ENCODE data around the gene ATP8A2. TPM values are rescaled to one million over a fixed set of nuclear protein-coding genes. Genes with fewer than 3 reads are reported as not detected.

ATP8A2 gene
- total and polyA plus RNA-seq, 9 of the 15 experiments (the other 6 are each of a cell fraction or from before 2014, with no cell fraction given), result under 0.01 to 0.33 (median 0.06) TPM; not detected in 4

DNA sequence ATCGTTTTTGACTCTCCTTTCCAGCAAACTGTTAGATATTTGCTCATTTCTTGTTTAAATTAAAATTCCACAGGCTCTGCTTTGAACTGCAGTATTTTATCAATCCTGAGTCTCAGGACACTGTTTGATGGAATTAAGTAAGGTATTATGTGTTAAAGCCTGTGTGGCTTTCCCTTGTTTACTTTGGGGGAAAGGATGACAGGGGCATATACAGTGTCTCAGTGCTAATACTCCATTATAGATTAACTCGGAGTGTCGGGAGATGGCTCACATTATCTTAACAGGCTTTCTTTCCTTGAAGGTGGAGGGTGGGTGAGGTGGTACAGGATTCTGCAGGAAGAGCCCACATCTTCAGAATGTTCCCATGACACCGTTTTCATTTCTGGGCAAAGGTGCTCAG, 595.4 kb downstream of the ATP8A2 start:
- Histone ChIP-seq H3K27ac (ENCODE audit: extremely low read depth, low read depth, low read length) (no peak overlapping the region), H3K4me2 (ENCODE audit: insufficient read depth, low read length) (no peak overlapping the region), H3K9me3 (replicated peaks; ENCODE audit: control insufficient read depth, insufficient read depth, low read depth, low read length) (no peaks in the 10 kb centered on the region), H3K36me3 (ENCODE audit: control insufficient read depth, insufficient read depth, low read length) (no peaks in the 10 kb centered on the region), H3K27me3 (ENCODE audit: control insufficient read depth in 2 of 2, insufficient read depth in 2 of 2, low read length in 2 of 2) (peaks cover 0 to 13% of the 10 kb centered on the region in 2 experiments; a peak in 2 of 5 replicates), H2AFZ (ENCODE audit: low read depth, low read length) (no peak overlapping the region), H3K79me2 (ENCODE audit: control insufficient read depth, insufficient read depth, low read length) (no peaks in the 10 kb centered on the region), H3K9ac (ENCODE audit: insufficient read depth in 1 of 2, low read depth in 2 of 2, low read length in 2 of 2) (no peak overlapping the region), H3K4me1 (replicated peaks in 1 of 2; ENCODE audit: control insufficient read depth in 2 of 2, insufficient read depth in 2 of 2, low read length in 2 of 2) (no peaks in the 10 kb centered on the region), H3K4me3 (no peak overlapping the region), H3K9me1 (ENCODE audit: control insufficient read depth, insufficient read depth, low read length) (no peaks in the 10 kb centered on the region), H4K20me1 (replicated peaks; ENCODE audit: control insufficient read depth, insufficient read depth, low read length) (no peaks in the 10 kb centered on the region)
- FAIRE-seq (no peak), ATAC-seq (no peak), DNase-seq (ENCODE audit: extremely low read depth in 1 of 4, low spot score in 3 of 4) (no peak)
- POLR2A ChIA-PET, result no interaction called here
- in situ Hi-C loops (cut with MboI), result no loop called here
- WGBS (ENCODE audit: insufficient coverage, low coverage, missing lambda C conversion rate), result 0% methylated on average over 2 of the region's 4 CpGs
- CTCF ChIA-PET (ENCODE audit: low intra/inter-chr PET ratio), result no interaction called here
- no TSS peak for BruUV-seq (replicated peaks)
- intact Hi-C loops (cut with micrococcal nuclease), result no loop called here
- TF ChIP-seq STAT5B (CRISPR knock-in tag; IDR thresholded peaks at IDR 0.05), result no peak
- TF ChIP-seq, protein P1, sequence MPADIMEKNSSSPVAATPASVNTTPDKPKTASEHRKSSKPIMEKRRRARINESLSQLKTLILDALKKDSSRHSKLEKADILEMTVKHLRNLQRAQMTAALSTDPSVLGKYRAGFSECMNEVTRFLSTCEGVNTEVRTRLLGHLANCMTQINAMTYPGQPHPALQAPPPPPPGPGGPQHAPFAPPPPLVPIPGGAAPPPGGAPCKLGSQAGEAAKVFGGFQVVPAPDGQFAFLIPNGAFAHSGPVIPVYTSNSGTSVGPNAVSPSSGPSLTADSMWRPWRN (IDR thresholded peaks at IDR 0.05; ENCODE audit: low read depth), result no peak
- no peak for TF ChIP-seq NCOR1 (IDR thresholded peaks at IDR 0.05)
- TF ChIP-seq SMAD3 (CRISPR knock-in tag; conservative IDR thresholded peaks at IDR 0.05), result no peak
- TF ChIP-seq MYC (IDR thresholded peaks at IDR 0.05; ENCODE audit: low read depth, low read length), result no peak
- no peak for TF ChIP-seq MYC (CRISPR knock-in tag; IDR thresholded peaks at IDR 0.05; ENCODE audit: borderline replicate concordance, low read depth)
- TF ChIP-seq CSDE1 (IDR thresholded peaks at IDR 0.05), result no peak
- TF ChIP-seq, protein P2, sequence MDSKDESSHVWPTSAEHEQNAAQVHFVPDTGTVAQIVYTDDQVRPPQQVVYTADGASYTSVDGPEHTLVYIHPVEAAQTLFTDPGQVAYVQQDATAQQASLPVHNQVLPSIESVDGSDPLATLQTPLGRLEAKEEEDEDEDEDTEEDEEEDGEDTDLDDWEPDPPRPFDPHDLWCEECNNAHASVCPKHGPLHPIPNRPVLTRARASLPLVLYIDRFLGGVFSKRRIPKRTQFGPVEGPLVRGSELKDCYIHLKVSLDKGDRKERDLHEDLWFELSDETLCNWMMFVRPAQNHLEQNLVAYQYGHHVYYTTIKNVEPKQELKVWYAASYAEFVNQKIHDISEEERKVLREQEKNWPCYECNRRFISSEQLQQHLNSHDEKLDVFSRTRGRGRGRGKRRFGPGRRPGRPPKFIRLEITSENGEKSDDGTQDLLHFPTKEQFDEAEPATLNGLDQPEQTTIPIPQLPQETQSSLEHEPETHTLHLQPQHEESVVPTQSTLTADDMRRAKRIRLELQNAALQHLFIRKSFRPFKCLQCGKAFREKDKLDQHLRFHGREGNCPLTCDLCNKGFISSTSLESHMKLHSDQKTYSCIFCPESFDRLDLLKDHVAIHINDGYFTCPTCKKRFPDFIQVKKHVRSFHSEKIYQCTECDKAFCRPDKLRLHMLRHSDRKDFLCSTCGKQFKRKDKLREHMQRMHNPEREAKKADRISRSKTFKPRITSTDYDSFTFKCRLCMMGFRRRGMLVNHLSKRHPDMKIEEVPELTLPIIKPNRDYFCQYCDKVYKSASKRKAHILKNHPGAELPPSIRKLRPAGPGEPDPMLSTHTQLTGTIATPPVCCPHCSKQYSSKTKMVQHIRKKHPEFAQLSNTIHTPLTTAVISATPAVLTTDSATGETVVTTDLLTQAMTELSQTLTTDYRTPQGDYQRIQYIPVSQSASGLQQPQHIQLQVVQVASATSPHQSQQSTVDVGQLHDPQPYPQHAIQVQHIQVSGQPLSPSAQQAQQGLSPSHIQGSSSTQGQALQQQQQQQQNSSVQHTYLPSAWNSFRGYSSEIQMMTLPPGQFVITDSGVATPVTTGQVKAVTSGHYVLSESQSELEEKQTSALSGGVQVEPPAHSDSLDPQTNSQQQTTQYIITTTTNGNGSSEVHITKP (IDR thresholded peaks at IDR 0.05; ENCODE audit: partially characterized antibody), result no peak
- no peak for TF ChIP-seq BRD4 (IDR thresholded peaks at IDR 0.05)
- TF ChIP-seq MTF1 (CRISPR knock-in tag; IDR thresholded peaks at IDR 0.05; ENCODE audit: borderline replicate concordance), result no peak
- TF ChIP-seq KAT2B (IDR thresholded peaks at IDR 0.05; ENCODE audit: low read depth, low read length), result no peak
- TF ChIP-seq EP300 (IDR thresholded peaks at IDR 0.05; ENCODE audit: low read length), result no peak
- no peak for TF ChIP-seq ZFP91 (CRISPR knock-in tag; IDR thresholded peaks at IDR 0.05)
- no peak for TF ChIP-seq ZNF75A (CRISPR knock-in tag; IDR thresholded peaks at IDR 0.05)
- TF ChIP-seq, protein P3, sequence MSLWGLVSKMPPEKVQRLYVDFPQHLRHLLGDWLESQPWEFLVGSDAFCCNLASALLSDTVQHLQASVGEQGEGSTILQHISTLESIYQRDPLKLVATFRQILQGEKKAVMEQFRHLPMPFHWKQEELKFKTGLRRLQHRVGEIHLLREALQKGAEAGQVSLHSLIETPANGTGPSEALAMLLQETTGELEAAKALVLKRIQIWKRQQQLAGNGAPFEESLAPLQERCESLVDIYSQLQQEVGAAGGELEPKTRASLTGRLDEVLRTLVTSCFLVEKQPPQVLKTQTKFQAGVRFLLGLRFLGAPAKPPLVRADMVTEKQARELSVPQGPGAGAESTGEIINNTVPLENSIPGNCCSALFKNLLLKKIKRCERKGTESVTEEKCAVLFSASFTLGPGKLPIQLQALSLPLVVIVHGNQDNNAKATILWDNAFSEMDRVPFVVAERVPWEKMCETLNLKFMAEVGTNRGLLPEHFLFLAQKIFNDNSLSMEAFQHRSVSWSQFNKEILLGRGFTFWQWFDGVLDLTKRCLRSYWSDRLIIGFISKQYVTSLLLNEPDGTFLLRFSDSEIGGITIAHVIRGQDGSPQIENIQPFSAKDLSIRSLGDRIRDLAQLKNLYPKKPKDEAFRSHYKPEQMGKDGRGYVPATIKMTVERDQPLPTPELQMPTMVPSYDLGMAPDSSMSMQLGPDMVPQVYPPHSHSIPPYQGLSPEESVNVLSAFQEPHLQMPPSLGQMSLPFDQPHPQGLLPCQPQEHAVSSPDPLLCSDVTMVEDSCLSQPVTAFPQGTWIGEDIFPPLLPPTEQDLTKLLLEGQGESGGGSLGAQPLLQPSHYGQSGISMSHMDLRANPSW (CRISPR knock-in tag; IDR thresholded peaks at IDR 0.05), result no peak
- TF ChIP-seq ETV1 (tag; conservative IDR thresholded peaks at IDR 0.05; ENCODE audit: low read depth), result no peak

Measured in K562 (cell line).